ENCODE measurements around the gene EFNA4. TPM values are rescaled to one million over a fixed set of nuclear protein-coding genes. Genes with fewer than 3 reads are reported as not detected.

EFNA4 gene
- total RNA-seq, 1 experiment from 2014 or later, result 9.8 TPM

DNA sequence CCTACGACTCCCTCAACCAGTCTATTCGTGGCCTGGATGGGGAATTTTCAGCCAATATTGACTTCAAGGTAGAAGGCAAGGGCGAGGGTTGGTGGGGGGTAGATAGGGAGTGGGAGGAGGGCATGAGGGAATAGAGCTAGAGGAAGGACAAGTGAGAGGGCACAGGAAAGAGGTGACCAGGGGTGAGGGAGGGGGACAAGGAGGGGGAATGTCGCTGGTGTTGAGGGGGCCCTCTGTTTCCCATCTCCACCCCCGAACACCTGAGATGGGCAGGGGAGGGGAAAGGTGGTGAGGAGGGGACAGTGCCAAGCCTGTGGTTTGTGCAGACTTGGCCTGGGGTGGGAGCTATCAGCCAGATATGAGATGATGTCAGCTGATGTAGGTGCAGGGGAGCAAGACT, 20.8 kb upstream of the EFNA4 start:
- Histone ChIP-seq H2AFZ (ENCODE audit: low read depth, low read length, poor library complexity, severe bottlenecking) (no peak overlapping the region), H3K27ac (ENCODE audit: low read depth, low read length) (no peak overlapping the region), H3K4me3 (replicated peaks in 1 of 2; ENCODE audit: low read depth in 1 of 2, low read length in 2 of 2) (no peak overlapping the region), H3K9ac (ENCODE audit: low read length) (no peak overlapping the region), H3K79me2 (ENCODE audit: insufficient read depth, low read length) (no peaks in the 10 kb centered on the region), H3K4me1 (ENCODE audit: control insufficient read depth in 1 of 2, insufficient read depth in 2 of 2, low read length in 2 of 2) (peaks cover 9 to 29% of the 10 kb centered on the region in 2 experiments), H4K20me1 (ENCODE audit: insufficient read depth) (no peaks in the 10 kb centered on the region), H3K27me3 (ENCODE audit: insufficient read depth, low read length) (no peaks in the 10 kb centered on the region), H3K36me3 (ENCODE audit: control insufficient read depth in 1 of 2, insufficient read depth in 2 of 2, low read length in 2 of 2) (no peaks in the 10 kb centered on the region), H3K9me3 (ENCODE audit: control insufficient read depth in 1 of 2, insufficient read depth in 1 of 2, low read depth in 1 of 2, low read length in 2 of 2) (no peaks in the 10 kb centered on the region), H3K4me2 (ENCODE audit: low read length) (no peak overlapping the region), H3K9me2 (ENCODE audit: insufficient read depth) (no peaks in the 10 kb centered on the region)
- DNase-seq (ENCODE audit: low read depth, low spot score) (no peak), ATAC-seq (no peak)
- intact Hi-C loops (cut with micrococcal nuclease), result no loop called here
- no TSS peak for BruUV-seq (replicated peaks)
- POLR2A ChIA-PET, result interaction anchor here (0.6 kb wide), 1 partner anchor 40 kb away, joined by 4 read pairs; no protein-coding TSS in a partner anchor
- TF ChIP-seq CBX3 (IDR thresholded peaks at IDR 0.05; ENCODE audit: low read depth) (no peak), JUND (IDR thresholded peaks at IDR 0.05) (no peak), ZFX (IDR thresholded peaks at IDR 0.05) (no peak), POLR2A (IDR thresholded peaks at IDR 0.05; ENCODE audit: borderline replicate concordance, extremely low read depth, insufficient read depth, insufficient read length) (no peak), EZH2phosphoT487 (IDR thresholded peaks at IDR 0.05; ENCODE audit: borderline replicate concordance) (no peak), EZH2 (IDR thresholded peaks at IDR 0.05) (no peak), RAD21 (IDR thresholded peaks at IDR 0.05; ENCODE audit: low read depth) (no peak), YY1 (IDR thresholded peaks at IDR 0.05; ENCODE audit: extremely low read depth, insufficient replicate concordance, low read depth, low read length) (no peak), ELF1 (IDR thresholded peaks at IDR 0.05; ENCODE audit: borderline replicate concordance, low read depth) (no peak), EGR1 (IDR thresholded peaks at IDR 0.05; ENCODE audit: low read depth) (no peak), ZNF274 (IDR thresholded peaks at IDR 0.05; ENCODE audit: low read depth, low read length) (no peak)
- TF ChIP-seq, protein P1, sequence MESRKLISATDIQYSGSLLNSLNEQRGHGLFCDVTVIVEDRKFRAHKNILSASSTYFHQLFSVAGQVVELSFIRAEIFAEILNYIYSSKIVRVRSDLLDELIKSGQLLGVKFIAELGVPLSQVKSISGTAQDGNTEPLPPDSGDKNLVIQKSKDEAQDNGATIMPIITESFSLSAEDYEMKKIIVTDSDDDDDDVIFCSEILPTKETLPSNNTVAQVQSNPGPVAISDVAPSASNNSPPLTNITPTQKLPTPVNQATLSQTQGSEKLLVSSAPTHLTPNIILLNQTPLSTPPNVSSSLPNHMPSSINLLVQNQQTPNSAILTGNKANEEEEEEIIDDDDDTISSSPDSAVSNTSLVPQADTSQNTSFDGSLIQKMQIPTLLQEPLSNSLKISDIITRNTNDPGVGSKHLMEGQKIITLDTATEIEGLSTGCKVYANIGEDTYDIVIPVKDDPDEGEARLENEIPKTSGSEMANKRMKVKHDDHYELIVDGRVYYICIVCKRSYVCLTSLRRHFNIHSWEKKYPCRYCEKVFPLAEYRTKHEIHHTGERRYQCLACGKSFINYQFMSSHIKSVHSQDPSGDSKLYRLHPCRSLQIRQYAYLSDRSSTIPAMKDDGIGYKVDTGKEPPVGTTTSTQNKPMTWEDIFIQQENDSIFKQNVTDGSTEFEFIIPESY (IDR thresholded peaks at IDR 0.05; ENCODE audit: extremely low read depth, insufficient replicate concordance, low read length), result no peak
- TF ChIP-seq, protein P2, sequence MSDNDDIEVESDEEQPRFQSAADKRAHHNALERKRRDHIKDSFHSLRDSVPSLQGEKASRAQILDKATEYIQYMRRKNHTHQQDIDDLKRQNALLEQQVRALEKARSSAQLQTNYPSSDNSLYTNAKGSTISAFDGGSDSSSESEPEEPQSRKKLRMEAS (IDR thresholded peaks at IDR 0.05), result no peak
- TF ChIP-seq, protein P3, sequence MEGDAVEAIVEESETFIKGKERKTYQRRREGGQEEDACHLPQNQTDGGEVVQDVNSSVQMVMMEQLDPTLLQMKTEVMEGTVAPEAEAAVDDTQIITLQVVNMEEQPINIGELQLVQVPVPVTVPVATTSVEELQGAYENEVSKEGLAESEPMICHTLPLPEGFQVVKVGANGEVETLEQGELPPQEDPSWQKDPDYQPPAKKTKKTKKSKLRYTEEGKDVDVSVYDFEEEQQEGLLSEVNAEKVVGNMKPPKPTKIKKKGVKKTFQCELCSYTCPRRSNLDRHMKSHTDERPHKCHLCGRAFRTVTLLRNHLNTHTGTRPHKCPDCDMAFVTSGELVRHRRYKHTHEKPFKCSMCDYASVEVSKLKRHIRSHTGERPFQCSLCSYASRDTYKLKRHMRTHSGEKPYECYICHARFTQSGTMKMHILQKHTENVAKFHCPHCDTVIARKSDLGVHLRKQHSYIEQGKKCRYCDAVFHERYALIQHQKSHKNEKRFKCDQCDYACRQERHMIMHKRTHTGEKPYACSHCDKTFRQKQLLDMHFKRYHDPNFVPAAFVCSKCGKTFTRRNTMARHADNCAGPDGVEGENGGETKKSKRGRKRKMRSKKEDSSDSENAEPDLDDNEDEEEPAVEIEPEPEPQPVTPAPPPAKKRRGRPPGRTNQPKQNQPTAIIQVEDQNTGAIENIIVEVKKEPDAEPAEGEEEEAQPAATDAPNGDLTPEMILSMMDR (IDR thresholded peaks at IDR 0.05 in 2 of 3, conservative IDR thresholded peaks at IDR 0.05 in 1 of 3; ENCODE audit: borderline replicate concordance in 1 of 3, insufficient read depth in 1 of 3, low read depth in 2 of 3, low read length in 2 of 3), result no peak
- CTCF ChIA-PET, result interaction anchor here (1.4 to 4.0 kb wide), 3 partner anchors 26 to 42 kb away, joined by 4 to 32 read pairs (median 6); no protein-coding TSS in a partner anchor
- RAD21 ChIA-PET (ENCODE audit: low non-redundant PET in 1 of 2, low total read pairs in 2 of 2, uncharacterized antibody in 2 of 2, unreplicated experiment in 2 of 2), result no interaction called here
